Spleen (tissue), 11 donors: ENCODE data around the gene KCNJ13. TPM values are rescaled to one million over a fixed set of nuclear protein-coding genes. Genes with fewer than 3 reads are reported as not detected.

ENCODE experiments used
- DNase-seq: peaks from one replicate; pipeline ENCODE4 v3.0.0-alpha.2; 2020
- H3K27ac ChIP-seq, 8 donors: fragments of 200-600 bp; sonication (generic) in 7 of 8; 1 replicate in 4 of 8; 2 replicates in 4 of 8; pipeline versions ENCODE4 v1.5.0 to v1.8.0; 2016 to 2021; ENCODE audit warnings: inconsistent platforms in 4 of 8, mild to moderate bottlenecking in 4 of 8, moderate library complexity in 1 of 8
- H3K27me3 ChIP-seq, 7 donors: fragments of 200-600 bp; sonication (generic) in 6 of 7; replicated peaks in 1 of 7; 1 replicate in 4 of 7; 2 replicates in 3 of 7; pipeline versions ENCODE4 v1.5.0 to v1.8.0; 2016 to 2021; ENCODE audit warnings: inconsistent platforms in 3 of 7, mild to moderate bottlenecking in 1 of 7
- H3K36me3 ChIP-seq, 6 donors: fragments of 200-600 bp; sonication (generic) in 5 of 6; 1 replicate in 4 of 6; 2 replicates in 2 of 6; pipeline versions ENCODE4 v1.5.0 to v1.8.0; 2016 to 2021; ENCODE audit warnings: inconsistent platforms in 2 of 6
- H3K4me1 ChIP-seq, 6 donors: fragments of 200-600 bp; sonication (generic) in 5 of 6; 1 replicate in 3 of 6; 2 replicates in 3 of 6; pipeline versions ENCODE4 v1.5.0 to v1.8.0; 2016 to 2021; ENCODE audit warnings: inconsistent platforms in 3 of 6
- H3K4me3 ChIP-seq, 8 donors: fragments of 200-600 bp; sonication (generic) in 7 of 8; 1 replicate in 4 of 8; 2 replicates in 4 of 8; pipeline versions ENCODE4 v1.5.0 to v1.8.0; 2016 to 2021; ENCODE audit warnings: inconsistent platforms in 4 of 8, mild to moderate bottlenecking in 4 of 8, moderate library complexity in 2 of 8
- H3K9me3 ChIP-seq, 8 donors: fragments of 200-600 bp; sonication (generic) in 7 of 8; 1 replicate in 4 of 8; 2 replicates in 4 of 8; pipeline versions ENCODE4 v1.5.0 to v1.8.0; 2016 to 2021; ENCODE audit warnings: inconsistent platforms in 4 of 8
- POLR2A ChIP-seq, 3 donors: fragments of 450-650 bp; IDR thresholded peaks; one replicate each; pipeline ENCODE4 v1.5.1; 2017; ENCODE audit warnings: antibody characterized with exemption in 3 of 3, mild to moderate bottlenecking in 1 of 3
- POLR2AphosphoS5 ChIP-seq, 3 donors: sonication (generic); formaldehyde crosslinking; IDR thresholded peaks; one replicate each; pipeline ENCODE4 v1.5.1; 2017; ENCODE audit warnings: antibody characterized with exemption in 3 of 3
- WGBS, 5 donors: extraction: QIAGEN DNeasy Blood & Tissue Kit in 3 of 5; methylation state at CpG; one replicate each; pipeline versions ENCODE4 v1.1.5 to v1.1.7; 2013 to 2018; 5-methylcytosine and 5-hydroxymethylcytosine counted together
- intact Hi-C: fragments of 100-400 bp; cut with DNase I; formaldehyde crosslinking; loops from one replicate; pipeline ENCODE4 v1.15.0; 2023; ENCODE audit warnings: low total_unique reads
- polyA plus RNA-seq, 3 donors: library from polyadenylated mRNA; stranded (reverse); fragments of 200-250 nt; gene quantifications; one replicate each; pipeline ENCODE4 v1.2.1, GENCODE V29; 2013
- total RNA-seq, 7 donors: library from RNA; depleted of rRNA in 3 of 7; stranded (reverse); fragments of >200 nt in 3 of 7; fragmentation: NEBNext Ultra II Directional in 4 of 7; extraction: Animal tissue kit (Norgen Biotek cat#: 25700) in 4 of 7; gene quantifications; one replicate each; pipeline versions ENCODE4 v1.1.0 to v1.2.1, GENCODE V29; 2016 to 2021
- TF ChIP-seq, protein P1 (sequence below), 11 experiments: fragments of 200-600 bp in 7 of 11; fragments of 450-650 bp in 4 of 11; sonication (generic) in 4 of 11; IDR thresholded peaks in 8 of 11; conservative IDR thresholded peaks in 3 of 11; 1 replicate in 7 of 11; 2 replicates in 4 of 11; pipeline versions ENCODE4 v1.4.0 to v1.8.0; 2016 to 2021; ENCODE audit warnings: antibody characterized with exemption in 11 of 11, inconsistent platforms in 4 of 11, mild to moderate bottlenecking in 1 of 11
- donor health status: healthy with polysubstance abuse.
- donor health status: DM: no; HTN: no; CAD: no; lungs with moderate emphysema.
- donor health status: DM: no; HTN: no; CAD: no.
- donor health status: Bipolar disorder and iron deficiency.
- donor health status: healthy.
- donor health status: DM: no; HTN: no; CAD: no.
- donor health status: DM: yes; HTN: yes; CAD: no.

KCNJ13 gene
- total and polyA plus RNA-seq, 10 donors, result 0.08 TPM; not detected in 9

DNA sequence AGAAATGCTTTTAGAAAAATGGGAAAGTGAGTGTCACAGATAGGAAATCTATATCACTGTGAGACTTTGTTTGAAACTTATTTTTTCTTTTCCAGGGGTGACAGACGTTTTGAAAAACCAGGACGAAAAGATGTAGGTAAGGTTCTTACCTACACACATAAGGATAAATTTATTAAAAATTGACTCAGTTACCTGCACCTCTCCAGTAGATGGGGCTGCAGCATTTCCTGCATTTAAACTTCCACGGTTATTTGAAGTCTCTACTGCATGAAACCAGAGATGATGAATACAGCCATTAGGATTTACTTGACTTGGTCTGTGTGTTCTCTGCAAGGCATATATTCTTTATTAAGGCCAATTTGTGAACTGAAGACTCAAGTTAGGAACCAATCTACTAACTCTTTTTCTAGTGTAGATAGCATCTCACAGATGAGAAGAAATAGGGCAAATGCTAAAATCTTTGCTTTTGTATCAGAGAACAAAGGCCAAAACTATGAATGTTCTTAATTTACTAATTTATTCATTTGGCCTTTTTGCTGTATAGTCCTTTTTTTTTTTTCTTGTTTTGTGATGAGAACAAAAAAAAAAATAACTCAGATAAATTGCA is 15.0 kb downstream of the KCNJ13 start:
- Histone ChIP-seq H3K4me3 (no peak overlapping the region), H3K4me1 (no peaks in the 10 kb centered on the region), H3K9me3 (no peaks in the 10 kb centered on the region), H3K27me3 (no peaks in the 10 kb centered on the region), H3K27ac (no peak overlapping the region), H3K36me3 (peaks cover 0 to 100% (median 49%) of the 10 kb centered on the region in 6 donors)
- TF ChIP-seq, protein P1, sequence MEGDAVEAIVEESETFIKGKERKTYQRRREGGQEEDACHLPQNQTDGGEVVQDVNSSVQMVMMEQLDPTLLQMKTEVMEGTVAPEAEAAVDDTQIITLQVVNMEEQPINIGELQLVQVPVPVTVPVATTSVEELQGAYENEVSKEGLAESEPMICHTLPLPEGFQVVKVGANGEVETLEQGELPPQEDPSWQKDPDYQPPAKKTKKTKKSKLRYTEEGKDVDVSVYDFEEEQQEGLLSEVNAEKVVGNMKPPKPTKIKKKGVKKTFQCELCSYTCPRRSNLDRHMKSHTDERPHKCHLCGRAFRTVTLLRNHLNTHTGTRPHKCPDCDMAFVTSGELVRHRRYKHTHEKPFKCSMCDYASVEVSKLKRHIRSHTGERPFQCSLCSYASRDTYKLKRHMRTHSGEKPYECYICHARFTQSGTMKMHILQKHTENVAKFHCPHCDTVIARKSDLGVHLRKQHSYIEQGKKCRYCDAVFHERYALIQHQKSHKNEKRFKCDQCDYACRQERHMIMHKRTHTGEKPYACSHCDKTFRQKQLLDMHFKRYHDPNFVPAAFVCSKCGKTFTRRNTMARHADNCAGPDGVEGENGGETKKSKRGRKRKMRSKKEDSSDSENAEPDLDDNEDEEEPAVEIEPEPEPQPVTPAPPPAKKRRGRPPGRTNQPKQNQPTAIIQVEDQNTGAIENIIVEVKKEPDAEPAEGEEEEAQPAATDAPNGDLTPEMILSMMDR (IDR thresholded peaks at IDR 0.05 in 8 of 11, conservative IDR thresholded peaks at IDR 0.05 in 3 of 11), result peak in 8 of 11 experiments; percentile 7 to 46 (median 34)
- no peak for TF ChIP-seq POLR2A (IDR thresholded peaks at IDR 0.05)
- TF ChIP-seq POLR2AphosphoS5 (IDR thresholded peaks at IDR 0.05), result no peak
- no peak for DNase-seq
- WGBS, 5 donors, result 60 to 65% (median 63%) methylated on average over 3 of the region's 3 CpGs
- intact Hi-C loops, result no loop called here

DNA sequence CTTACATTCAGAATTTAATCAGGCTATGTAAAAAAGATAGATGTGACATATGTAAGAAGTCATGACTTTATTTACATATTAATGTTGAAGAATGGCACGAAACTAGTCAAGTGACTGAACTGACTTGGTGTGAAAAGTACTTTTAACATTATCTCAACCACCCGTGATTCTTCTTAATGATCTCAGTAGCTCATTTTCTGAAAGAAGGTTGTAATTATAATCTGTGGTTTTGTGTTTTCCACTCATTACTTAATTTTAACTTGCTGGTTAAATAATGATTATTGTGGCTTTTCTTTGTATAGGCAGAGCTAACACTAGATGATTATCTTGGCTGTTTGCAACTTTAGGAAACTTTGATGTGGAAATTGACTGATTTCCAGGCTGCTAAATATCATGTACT is 18.5 kb downstream of the KCNJ13 start:
- no peak for TF ChIP-seq POLR2A (IDR thresholded peaks at IDR 0.05)
- H3K27ac ChIP-seq, result no peak overlapping the region
- no peaks in the 10 kb centered on the region for H3K27me3 ChIP-seq
- no peaks in the 10 kb centered on the region for H3K4me1 ChIP-seq
- no peak overlapping the region for H3K4me3 ChIP-seq
- H3K9me3 ChIP-seq, result no peaks in the 10 kb centered on the region
- 69 to 78% (median 72%) methylated on average over 2 of the region's 2 CpGs for WGBS, 5 donors
- H3K36me3 ChIP-seq, result peaks cover 0 to 98% (median 49%) of the 10 kb centered on the region in 6 donors
- no peak for DNase-seq
- intact Hi-C loops, result no loop called here

DNA sequence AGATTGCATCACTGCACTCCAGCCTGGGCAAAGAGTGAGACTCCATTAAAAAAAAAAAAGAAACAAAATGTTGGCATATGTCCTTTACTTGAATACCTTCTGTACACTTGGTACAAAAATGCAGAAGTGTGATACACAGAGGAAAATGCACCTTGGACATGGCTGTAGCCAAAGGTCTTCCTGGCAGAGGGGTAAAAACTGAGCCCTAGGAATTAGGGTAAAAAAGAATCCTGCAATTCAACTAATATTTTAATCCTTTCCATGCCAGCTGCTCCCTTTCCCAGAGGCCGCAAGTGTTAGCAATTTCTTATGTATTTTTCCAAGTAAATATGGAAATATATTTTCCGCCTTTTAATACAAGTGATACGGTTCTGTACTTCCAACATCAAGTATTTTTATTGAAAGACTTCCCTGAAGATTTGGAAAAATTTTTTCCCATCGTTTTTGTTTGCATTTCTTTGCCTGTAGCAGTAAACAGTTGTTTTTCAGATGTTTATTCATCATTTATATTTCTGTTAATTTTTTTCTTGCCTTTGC is 26.2 kb downstream of the KCNJ13 start:
- TF ChIP-seq, protein P1 (IDR thresholded peaks at IDR 0.05 in 8 of 11, conservative IDR thresholded peaks at IDR 0.05 in 3 of 11), result no peak
- no peak for TF ChIP-seq POLR2A (IDR thresholded peaks at IDR 0.05)
- TF ChIP-seq POLR2AphosphoS5 (IDR thresholded peaks at IDR 0.05), result no peak
- Histone ChIP-seq H3K4me3 (no peak overlapping the region), H3K9me3 (no peaks in the 10 kb centered on the region), H3K36me3 (peaks cover 4 to 84% (median 63%) of the 10 kb centered on the region in 6 donors), H3K4me1 (no peaks in the 10 kb centered on the region), H3K27me3 (no peaks in the 10 kb centered on the region), H3K27ac (no peak overlapping the region)
- 90 to 96% (median 92%) methylated on average over 4 of the region's 4 CpGs for WGBS, 5 donors
- no peak for DNase-seq
- intact Hi-C loops, result no loop called here

DNA sequence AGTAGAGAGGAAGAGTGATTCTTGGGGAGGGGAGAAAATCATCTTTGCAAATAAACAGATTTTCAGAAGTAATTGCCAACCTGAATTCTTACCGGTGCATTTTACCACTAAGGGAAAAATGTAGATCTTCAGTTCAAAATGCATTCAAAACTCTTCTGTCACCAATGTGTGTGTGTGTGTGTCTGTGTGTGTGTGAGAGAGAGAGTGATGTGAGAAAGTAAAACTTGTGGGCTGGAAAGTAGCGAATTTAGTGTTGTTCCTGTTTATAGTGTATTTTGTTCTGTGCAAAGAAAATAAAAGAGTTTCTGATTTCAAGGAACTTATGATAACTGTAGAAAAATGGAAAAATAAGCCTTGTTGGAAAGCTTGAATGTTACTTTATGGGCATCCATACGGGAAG is 27.0 kb downstream of the KCNJ13 start:
- Histone ChIP-seq H3K27ac (no peak overlapping the region), H3K4me1 (no peaks in the 10 kb centered on the region), H3K9me3 (no peaks in the 10 kb centered on the region), H3K27me3 (no peaks in the 10 kb centered on the region), H3K36me3 (peaks cover 4 to 85% (median 60%) of the 10 kb centered on the region in 6 donors), H3K4me3 (no peak overlapping the region)
- no peak for DNase-seq
- intact Hi-C loops, result no loop called here
- 77 to 92% (median 89%) methylated on average over 3 of the region's 3 CpGs for WGBS, 5 donors
- TF ChIP-seq POLR2AphosphoS5 (IDR thresholded peaks at IDR 0.05) (no peak), POLR2A (IDR thresholded peaks at IDR 0.05) (no peak)
- TF ChIP-seq, protein P1 (IDR thresholded peaks at IDR 0.05 in 8 of 11, conservative IDR thresholded peaks at IDR 0.05 in 3 of 11), result no peak
